ENCODE data around the gene PTCD1.

PTCD1 gene

GRCh38 chr7:99404977-99405320, 33.6 kb downstream of the PTCD1 start:
- Mint-ChIP-seq H3K9me3 (no peaks in the 10 kb centered on the region), H3K27me3 (ENCODE audit: low read depth, poor library complexity) (no peaks in the 10 kb centered on the region), H3K27ac (no peak overlapping the region), H3K4me3 (no peak overlapping the region), H3K4me1 (peaks cover 28% of the 10 kb centered on the region), H3K36me3 (ENCODE audit: low read depth) (peaks cover 33% of the 10 kb centered on the region)
- TF ChIP-seq, protein P1, sequence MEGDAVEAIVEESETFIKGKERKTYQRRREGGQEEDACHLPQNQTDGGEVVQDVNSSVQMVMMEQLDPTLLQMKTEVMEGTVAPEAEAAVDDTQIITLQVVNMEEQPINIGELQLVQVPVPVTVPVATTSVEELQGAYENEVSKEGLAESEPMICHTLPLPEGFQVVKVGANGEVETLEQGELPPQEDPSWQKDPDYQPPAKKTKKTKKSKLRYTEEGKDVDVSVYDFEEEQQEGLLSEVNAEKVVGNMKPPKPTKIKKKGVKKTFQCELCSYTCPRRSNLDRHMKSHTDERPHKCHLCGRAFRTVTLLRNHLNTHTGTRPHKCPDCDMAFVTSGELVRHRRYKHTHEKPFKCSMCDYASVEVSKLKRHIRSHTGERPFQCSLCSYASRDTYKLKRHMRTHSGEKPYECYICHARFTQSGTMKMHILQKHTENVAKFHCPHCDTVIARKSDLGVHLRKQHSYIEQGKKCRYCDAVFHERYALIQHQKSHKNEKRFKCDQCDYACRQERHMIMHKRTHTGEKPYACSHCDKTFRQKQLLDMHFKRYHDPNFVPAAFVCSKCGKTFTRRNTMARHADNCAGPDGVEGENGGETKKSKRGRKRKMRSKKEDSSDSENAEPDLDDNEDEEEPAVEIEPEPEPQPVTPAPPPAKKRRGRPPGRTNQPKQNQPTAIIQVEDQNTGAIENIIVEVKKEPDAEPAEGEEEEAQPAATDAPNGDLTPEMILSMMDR (IDR thresholded peaks at IDR 0.05) = no peak
- DNase-seq = no peak

DNA sequence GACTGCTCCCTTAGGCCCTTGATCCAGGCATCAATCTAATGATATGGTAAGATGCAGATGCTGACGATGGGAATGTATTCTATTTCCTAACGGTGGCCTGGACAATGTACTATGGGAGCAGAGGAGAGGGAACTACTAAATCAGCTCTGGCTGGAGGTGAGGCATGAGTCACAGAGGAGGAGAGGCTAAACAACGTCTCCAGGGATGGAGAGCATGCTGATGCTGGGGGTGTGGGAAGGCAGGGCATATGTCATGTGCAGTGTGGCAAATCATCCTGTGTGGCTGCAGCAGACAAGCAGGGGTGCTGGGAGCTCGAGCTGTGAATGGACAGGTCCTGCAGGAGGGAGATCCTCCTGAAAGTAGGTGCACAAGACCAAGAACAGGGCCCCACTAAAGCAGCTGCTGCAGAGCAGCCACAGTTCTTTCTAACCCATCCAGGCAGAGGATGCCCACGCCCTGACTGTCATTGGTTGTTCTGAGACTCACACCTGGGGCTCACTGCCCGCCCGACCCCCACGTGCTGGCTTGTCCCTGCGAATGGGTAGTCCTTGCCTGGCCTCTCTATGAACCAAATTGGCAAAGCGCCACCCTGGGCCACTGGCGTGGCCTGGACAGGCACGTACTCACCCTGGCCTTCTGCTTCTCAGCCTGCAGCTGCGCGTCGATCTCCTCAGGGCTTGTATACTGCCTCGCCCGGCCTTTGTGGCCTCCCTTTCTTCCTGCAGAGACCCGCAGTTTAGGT, 34.2 kb downstream of the PTCD1 start:
- Mint-ChIP-seq H3K27ac (peak overlapping the region; percentile 40), H3K36me3 (ENCODE audit: low read depth) (peaks cover 33% of the 10 kb centered on the region), H3K9me3 (no peaks in the 10 kb centered on the region), H3K4me3 (no peak overlapping the region), H3K27me3 (ENCODE audit: low read depth, poor library complexity) (no peaks in the 10 kb centered on the region), H3K4me1 (peaks cover 23% of the 10 kb centered on the region)
- no peak for DNase-seq
- TF ChIP-seq, protein P1 (IDR thresholded peaks at IDR 0.05) = no peak

- Mint-ChIP-seq H3K4me3 (no peak overlapping the region), H3K9me3 (no peaks in the 10 kb centered on the region), H3K36me3 (ENCODE audit: low read depth) (peaks cover 35% of the 10 kb centered on the region), H3K4me1 (peaks cover 23% of the 10 kb centered on the region), H3K27ac (peak overlapping the region; percentile 40), H3K27me3 (ENCODE audit: low read depth, poor library complexity) (no peaks in the 10 kb centered on the region)
- TF ChIP-seq, protein P1 (IDR thresholded peaks at IDR 0.05) = no peak
- no peak for DNase-seq
These were observed 34.8 kb downstream of the PTCD1 start for GRCh38 chr7:99403764-99404163.

DNA sequence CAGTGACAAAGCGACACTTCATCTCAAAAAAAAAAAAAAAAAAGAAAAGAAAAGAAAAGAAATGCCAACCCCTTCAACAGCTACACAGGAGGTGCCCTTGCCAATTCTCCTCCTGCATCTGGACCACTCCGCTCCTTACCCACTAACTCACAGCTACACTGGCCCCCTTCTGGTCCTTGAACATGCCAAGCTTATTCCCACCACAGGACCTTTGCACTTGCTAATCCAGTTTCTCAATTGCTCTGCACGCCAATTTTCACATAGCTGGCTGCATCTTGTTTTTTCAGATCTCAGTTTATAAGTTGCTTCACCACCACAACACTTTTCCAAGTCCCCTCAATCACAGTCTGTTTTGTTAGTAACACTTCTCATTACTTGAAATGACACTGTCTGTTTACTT, 35.7 kb downstream of the PTCD1 start:
- TF ChIP-seq, protein P1 (IDR thresholded peaks at IDR 0.05) = no peak
- Mint-ChIP-seq H3K27me3 (ENCODE audit: low read depth, poor library complexity) (no peaks in the 10 kb centered on the region), H3K4me3 (no peak overlapping the region), H3K27ac (no peak overlapping the region), H3K4me1 (peaks cover 24% of the 10 kb centered on the region), H3K36me3 (ENCODE audit: low read depth) (peaks cover 43% of the 10 kb centered on the region), H3K9me3 (no peaks in the 10 kb centered on the region)
- DNase-seq = no peak

DNA sequence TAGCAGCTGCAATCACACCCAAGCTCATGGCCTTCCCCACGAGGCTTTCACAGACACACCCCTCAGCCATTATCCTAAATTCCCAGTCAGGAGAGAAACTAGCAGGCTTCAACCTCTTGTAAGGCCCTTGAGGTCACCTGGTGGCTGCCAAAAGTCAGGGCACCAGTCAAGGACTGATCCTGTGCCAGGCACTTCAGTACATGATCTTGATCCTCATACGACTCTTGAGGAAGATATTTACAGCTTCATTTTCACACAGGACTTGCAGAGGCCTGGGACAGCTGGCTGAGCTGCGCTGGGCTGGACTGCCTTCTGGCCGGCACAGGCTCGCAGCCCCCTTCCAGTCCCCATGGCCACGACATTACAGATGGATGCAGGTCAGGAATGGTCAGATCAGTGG, 39.0 kb downstream of the PTCD1 start:
- no peaks in the 10 kb centered on the region for H3K9me3 Mint-ChIP-seq
- H3K4me3 Mint-ChIP-seq = no peak overlapping the region
- TF ChIP-seq, protein P1 (IDR thresholded peaks at IDR 0.05) = no peak
- DNase-seq = no peak
- H3K27me3 Mint-ChIP-seq (ENCODE audit: low read depth, poor library complexity) = no peaks in the 10 kb centered on the region
- H3K4me1 Mint-ChIP-seq = peaks cover 31% of the 10 kb centered on the region
- H3K36me3 Mint-ChIP-seq (ENCODE audit: low read depth) = peaks cover 46% of the 10 kb centered on the region
- peak overlapping the region; percentile 29 for H3K27ac Mint-ChIP-seq

DNA sequence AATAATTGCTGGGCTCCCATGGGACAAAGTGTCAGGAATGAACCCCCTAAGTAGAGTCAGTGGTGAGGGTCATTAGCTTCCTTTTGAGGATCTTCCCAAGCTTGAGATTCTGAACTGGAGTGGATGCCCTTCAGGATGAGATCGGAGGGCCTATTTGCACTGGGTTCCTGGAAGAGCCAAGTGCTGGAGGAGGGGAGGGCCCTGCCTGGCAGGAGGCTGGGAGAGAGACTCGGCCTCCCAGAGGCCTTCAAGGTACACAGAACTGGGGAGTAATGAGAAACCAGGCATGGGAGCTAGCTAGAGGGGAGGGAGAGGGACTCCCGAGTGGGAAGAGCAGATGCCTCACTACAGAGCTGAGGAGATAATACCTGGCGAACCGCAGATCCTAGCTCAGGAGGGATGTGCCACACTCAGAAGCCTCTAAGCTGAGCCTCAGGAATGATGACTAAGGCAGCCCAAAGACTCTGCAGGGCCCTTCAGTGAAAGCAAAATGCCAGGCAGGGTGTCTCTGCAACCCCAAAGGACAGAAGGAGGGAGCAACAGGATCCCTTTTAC, 39.6 kb downstream of the PTCD1 start:
- no peak for DNase-seq
- TF ChIP-seq, protein P1 (IDR thresholded peaks at IDR 0.05) = no peak
- H3K4me1 Mint-ChIP-seq = peaks cover 34% of the 10 kb centered on the region
- peaks cover 42% of the 10 kb centered on the region for H3K36me3 Mint-ChIP-seq (ENCODE audit: low read depth)
- H3K4me3 Mint-ChIP-seq = no peak overlapping the region
- no peaks in the 10 kb centered on the region for H3K27me3 Mint-ChIP-seq (ENCODE audit: low read depth, poor library complexity)
- peak overlapping the region; percentile 29 for H3K27ac Mint-ChIP-seq
- H3K9me3 Mint-ChIP-seq = no peaks in the 10 kb centered on the region
